Effector memory CD8-positive, alpha-beta T cell (primary cell): ENCODE measurements around the gene SLCO2B1.

Experiments used
- ATAC-seq: fragments of 150-1000 bp; cut with Tn5 transposase; replicated peaks from 2 replicates; pipeline ENCODE4 v1.10.0; 2021; ENCODE audit warnings: mild to moderate bottlenecking, moderate library complexity
- DNase-seq, 3 experiments: peaks; one replicate each; pipeline ENCODE4 v3.0.0; 2021
- H3K27ac Mint-ChIP-seq, 2 donors: one replicate each; pipeline ENCODE4 v1.8.0; 2022; ENCODE audit warnings: mild to moderate bottlenecking in 2 of 2, mixed read lengths in 2 of 2, moderate library complexity in 2 of 2
- H3K27me3 Mint-ChIP-seq, 2 donors: one replicate each; pipeline ENCODE4 v1.8.0; 2022; ENCODE audit warnings: mixed read lengths in 2 of 2
- H3K36me3 Mint-ChIP-seq: one replicate; pipeline ENCODE4 v1.8.0; 2022; ENCODE audit warnings: mild to moderate bottlenecking, moderate library complexity, mixed read lengths; ENCODE audit not compliant: insufficient read depth
- H3K4me1 Mint-ChIP-seq, 2 donors: one replicate each; pipeline ENCODE4 v1.8.0; 2022; ENCODE audit warnings: low read depth in 2 of 2, mixed read lengths in 2 of 2
- H3K4me3 Mint-ChIP-seq, 2 donors: one replicate each; pipeline ENCODE4 v1.8.0; 2022; ENCODE audit warnings: mild to moderate bottlenecking in 2 of 2, mixed read lengths in 2 of 2, moderate library complexity in 2 of 2
- H3K9me3 Mint-ChIP-seq, 2 donors: one replicate each; pipeline ENCODE4 v1.8.0; 2022; ENCODE audit warnings: mixed read lengths in 2 of 2

SLCO2B1 gene

DNA sequence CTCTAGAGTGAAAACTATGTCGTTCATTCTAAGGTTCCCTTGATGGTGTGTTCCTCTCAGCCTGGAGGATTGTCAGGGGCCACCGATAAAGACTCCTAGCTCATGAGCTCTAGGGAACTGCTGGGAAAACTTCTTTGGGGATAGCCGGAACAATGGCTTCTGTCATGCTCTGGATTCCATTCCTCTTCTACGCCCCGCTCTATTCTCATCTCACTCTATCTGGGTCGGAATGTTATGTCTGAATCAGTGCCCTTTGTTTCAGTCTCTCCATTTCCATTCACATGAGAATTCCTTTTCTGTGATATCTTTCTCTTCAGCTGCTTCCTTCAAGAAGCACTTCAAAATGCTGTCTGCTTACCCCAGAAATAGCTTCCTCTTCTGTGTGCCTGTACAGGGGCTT, 16.9 kb upstream of the SLCO2B1 start:
- Mint-ChIP-seq H3K4me3 (no peak overlapping the region), H3K27ac (no peak overlapping the region)

DNA sequence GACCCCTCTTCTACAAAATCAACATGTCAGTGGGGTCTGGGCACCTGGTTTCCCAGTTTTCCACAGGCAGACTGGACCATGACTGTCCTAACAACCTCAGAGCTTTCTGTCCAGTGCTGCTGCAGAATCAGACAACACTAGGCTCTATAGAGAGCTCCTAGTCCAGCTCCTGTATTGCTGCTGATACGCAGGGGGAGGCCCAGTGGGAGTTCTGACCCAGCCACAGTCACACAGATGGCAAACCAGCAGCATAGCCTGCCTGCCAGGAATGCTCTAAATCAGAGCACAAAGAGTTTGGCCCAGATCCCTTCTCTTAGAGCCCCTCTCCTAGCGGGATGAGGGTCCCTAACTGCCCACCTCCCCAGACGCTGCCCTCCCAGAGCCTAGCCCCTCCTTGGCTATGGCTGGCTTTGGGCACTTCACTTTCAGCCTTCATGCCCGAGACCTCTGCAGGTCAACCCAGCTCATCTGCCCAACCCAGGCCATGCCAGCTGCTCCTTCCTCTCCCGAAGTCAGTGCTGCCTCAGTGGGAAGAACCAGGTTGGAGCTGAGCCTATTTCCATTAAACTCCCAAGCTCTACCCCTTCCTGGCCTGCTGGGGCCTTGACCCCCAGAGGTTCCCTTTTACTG, 15.8 kb upstream of the SLCO2B1 start:
- Mint-ChIP-seq H3K27ac (no peak overlapping the region), H3K27me3 (peaks cover 47 to 50% of the 10 kb centered on the region in 2 donors), H3K4me3 (no peak overlapping the region), H3K4me1 (no peaks in the 10 kb centered on the region), H3K9me3 (no peaks in the 10 kb centered on the region), H3K36me3 (no peaks in the 10 kb centered on the region)
- ATAC-seq: no peak
- DNase-seq: no peak

More for the DNA sequence above, 16.9 kb upstream of the SLCO2B1 start:
- ATAC-seq (no peak), DNase-seq (no peak)
- peaks cover 54 to 55% of the 10 kb centered on the region in 2 donors for H3K27me3 Mint-ChIP-seq
- H3K4me1 Mint-ChIP-seq: no peaks in the 10 kb centered on the region
- H3K9me3 Mint-ChIP-seq: no peaks in the 10 kb centered on the region
- no peaks in the 10 kb centered on the region for H3K36me3 Mint-ChIP-seq

DNA sequence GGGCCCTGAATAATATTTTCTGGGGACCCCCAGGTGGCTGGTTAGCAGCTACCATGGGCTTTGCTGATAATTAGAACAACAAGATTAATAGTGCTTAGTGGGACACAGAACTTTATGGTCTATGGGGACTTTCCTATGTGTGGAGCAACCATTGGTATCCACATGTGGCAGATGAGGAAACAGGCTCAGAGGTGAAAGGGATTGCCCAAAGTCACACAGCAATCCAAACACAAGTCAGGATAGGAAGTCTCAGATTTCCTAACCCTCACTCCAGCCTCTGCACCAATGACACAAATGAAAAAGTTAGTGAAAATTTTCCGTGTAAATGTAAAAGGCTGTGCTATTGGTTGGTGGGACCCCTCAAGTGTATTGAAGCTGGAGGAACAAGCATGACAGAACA, 15.3 kb upstream of the SLCO2B1 start:
- Mint-ChIP-seq H3K4me3 (no peak overlapping the region), H3K9me3 (no peaks in the 10 kb centered on the region), H3K27ac (no peak overlapping the region), H3K4me1 (peaks cover 4% of the 10 kb centered on the region in 2 donors), H3K36me3 (no peaks in the 10 kb centered on the region), H3K27me3 (peaks cover 43 to 48% of the 10 kb centered on the region in 2 donors)
- ATAC-seq (no peak), DNase-seq (no peak)

DNA sequence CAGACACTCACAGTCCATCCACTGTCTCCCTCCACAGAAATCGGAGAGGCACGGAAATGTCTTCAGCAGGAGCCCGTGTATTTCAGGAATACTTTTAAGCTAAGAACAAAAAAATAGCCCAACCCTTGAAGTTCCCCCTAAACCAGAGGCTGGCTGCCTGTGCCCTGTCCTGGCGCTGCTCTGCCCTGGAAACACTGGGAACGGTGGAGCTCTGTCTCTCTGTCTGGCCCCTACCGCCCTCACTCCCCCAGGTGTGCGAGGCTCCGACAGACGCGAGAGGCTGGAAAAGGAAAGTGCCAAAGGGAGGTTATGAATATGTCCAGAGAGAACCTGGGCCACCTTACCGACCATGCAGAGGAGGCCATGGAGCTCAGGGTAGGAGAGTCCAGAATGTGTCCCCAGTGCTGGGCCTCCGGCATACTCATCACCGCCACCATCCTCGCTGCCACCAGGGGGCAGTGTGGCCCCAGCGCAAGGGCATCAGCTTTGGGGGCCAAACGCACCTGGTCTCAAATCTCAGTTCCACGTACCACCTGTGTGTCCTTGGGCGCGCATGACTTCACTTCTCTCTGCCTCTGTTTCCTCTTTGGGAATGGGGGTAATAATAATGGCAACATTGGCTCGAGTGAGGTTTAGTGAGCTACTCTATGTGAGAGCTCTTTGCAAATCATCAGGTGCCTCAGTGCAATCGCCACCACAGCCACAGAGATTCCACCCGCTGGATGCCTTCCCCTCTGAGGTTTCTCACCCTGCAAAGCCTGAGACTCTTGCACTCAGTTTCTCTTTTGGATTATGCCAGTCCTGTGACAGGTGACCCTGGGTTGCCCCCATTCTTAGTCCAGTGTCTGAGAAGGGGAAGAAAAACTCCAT, 10.4 kb upstream of the SLCO2B1 start:
- peak; percentile 74 to 80 (median 80) for DNase-seq
- Mint-ChIP-seq H3K27ac (peak overlapping the region in 1 of 2 donors; percentile 55), H3K4me1 (peaks cover 33 to 38% of the 10 kb centered on the region in 2 donors), H3K9me3 (no peaks in the 10 kb centered on the region), H3K36me3 (no peaks in the 10 kb centered on the region), H3K27me3 (peaks cover 27 to 30% of the 10 kb centered on the region in 2 donors), H3K4me3 (no peak overlapping the region)
- ATAC-seq: peak; percentile 59

DNA sequence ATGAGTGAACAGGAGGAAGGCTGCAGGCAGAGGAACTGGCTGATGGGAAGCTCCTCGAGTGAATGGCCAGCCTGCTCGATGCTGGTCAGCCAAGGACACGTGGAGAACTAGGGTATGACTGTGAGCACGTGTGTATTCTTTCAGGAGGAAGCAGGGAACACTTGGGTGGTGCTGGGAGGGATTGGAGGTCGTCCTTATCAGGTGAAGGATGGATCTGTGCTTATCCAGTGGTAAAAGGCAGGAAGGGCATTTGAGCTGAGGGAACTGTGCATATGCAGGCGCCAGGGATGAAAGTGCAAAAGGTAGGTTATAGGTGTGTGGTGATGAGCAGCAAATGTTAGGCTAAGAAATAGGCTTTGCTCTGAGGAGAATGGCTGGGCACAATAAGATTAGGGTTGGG, 9.7 kb upstream of the SLCO2B1 start:
- peak overlapping the region in 1 of 2 donors; percentile 39 for H3K4me3 Mint-ChIP-seq
- no peak for ATAC-seq

DNA sequence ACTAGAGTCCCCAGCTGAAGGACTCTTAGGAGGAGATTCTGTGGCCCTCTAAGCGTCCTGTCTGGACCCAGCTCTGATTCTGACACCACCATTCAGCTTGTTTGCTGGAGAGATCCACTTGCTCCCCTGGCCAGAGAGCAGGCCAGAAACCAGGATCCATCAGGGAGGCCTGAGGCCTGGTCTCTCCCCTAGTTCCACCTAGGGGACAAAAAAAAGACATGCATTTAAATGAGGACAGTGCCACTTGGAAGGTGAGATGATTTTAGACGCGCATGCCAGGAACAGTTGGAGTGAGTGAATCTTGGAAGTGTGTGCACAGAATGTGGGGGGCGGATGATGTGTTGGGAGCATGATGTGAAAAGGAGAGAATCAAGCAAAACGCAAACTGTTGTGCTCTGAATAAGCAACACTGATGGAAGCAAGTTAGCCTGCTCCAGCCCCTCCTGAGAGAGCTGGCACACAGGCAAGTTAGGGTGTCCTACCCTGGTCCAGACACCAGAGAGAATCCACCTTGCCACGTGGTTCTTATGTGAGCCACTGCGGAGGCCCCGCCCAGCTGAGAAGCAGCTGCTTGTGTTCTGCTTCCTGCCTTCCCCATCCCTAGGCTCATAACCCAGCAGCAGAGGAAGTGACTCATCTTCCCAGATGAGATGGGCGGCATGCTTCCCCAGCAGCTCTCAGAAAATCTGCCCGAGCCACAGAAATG, 8.0 kb upstream of the SLCO2B1 start:
- DNase-seq (peak; percentile 44 to 50 (median 45)), ATAC-seq (peak; percentile 89)
- peak overlapping the region; percentile 65 to 67 for H3K4me3 Mint-ChIP-seq
- no peaks in the 10 kb centered on the region for H3K36me3 Mint-ChIP-seq
- H3K9me3 Mint-ChIP-seq: no peaks in the 10 kb centered on the region
- peaks cover 4 to 10% of the 10 kb centered on the region in 2 donors for H3K27me3 Mint-ChIP-seq
- peak overlapping the region; percentile 84 to 88 for H3K27ac Mint-ChIP-seq
- peaks cover 36 to 38% of the 10 kb centered on the region in 2 donors for H3K4me1 Mint-ChIP-seq

More for the DNA sequence above, 9.7 kb upstream of the SLCO2B1 start:
- DNase-seq: no peak
- Mint-ChIP-seq H3K36me3 (no peaks in the 10 kb centered on the region), H3K27ac (peak overlapping the region in 1 of 2 donors; percentile 55), H3K27me3 (peaks cover 20 to 27% of the 10 kb centered on the region in 2 donors), H3K9me3 (no peaks in the 10 kb centered on the region), H3K4me1 (peaks cover 35 to 38% of the 10 kb centered on the region in 2 donors)

DNA sequence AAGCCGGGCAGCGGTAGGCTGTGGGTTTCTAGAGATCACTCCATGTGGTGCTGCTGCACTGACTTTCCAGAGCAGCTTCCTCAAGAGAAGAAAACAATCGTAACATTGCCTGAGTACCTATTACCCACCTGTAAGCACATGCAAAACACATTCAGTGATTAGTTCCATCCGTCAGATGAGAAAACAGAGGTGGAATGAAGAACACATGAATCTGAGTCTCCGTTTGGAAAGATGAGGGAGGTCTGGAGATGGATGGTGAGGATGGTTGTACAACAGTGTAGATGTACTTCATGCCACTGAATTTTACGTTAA, 7.5 kb upstream of the SLCO2B1 start:
- H3K9me3 Mint-ChIP-seq: no peaks in the 10 kb centered on the region
- peaks cover 0 to 6% of the 10 kb centered on the region in 2 donors for H3K27me3 Mint-ChIP-seq
- H3K27ac Mint-ChIP-seq: peak overlapping the region; percentile 84 to 88

DNA sequence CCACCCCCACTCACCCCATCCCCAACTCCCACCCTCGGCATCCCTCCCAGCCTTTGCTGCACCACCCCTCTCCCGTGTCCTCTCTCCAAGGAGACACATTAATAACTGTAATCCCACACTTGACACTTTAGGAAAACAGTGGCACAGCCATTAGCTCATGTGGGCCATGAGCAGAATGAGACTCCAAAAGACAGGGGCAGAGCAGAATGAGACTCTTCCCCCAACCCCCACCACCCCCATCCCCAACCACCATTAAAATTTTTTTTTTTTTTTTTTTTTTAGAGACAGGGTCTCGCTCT, 6.2 kb upstream of the SLCO2B1 start:
- Mint-ChIP-seq H3K27ac (peak overlapping the region; percentile 39 to 84), H3K27me3 (no peaks in the 10 kb centered on the region), H3K4me1 (peaks cover 36 to 38% of the 10 kb centered on the region in 2 donors), H3K36me3 (no peaks in the 10 kb centered on the region), H3K4me3 (no peak overlapping the region), H3K9me3 (no peaks in the 10 kb centered on the region)
- no peak for ATAC-seq
- no peak for DNase-seq

More for the DNA sequence above, 7.5 kb upstream of the SLCO2B1 start:
- H3K4me1 Mint-ChIP-seq: peaks cover 36 to 38% of the 10 kb centered on the region in 2 donors
- H3K4me3 Mint-ChIP-seq: peak overlapping the region; percentile 65 to 67
- no peaks in the 10 kb centered on the region for H3K36me3 Mint-ChIP-seq
- no peak for DNase-seq
- no peak for ATAC-seq

DNA sequence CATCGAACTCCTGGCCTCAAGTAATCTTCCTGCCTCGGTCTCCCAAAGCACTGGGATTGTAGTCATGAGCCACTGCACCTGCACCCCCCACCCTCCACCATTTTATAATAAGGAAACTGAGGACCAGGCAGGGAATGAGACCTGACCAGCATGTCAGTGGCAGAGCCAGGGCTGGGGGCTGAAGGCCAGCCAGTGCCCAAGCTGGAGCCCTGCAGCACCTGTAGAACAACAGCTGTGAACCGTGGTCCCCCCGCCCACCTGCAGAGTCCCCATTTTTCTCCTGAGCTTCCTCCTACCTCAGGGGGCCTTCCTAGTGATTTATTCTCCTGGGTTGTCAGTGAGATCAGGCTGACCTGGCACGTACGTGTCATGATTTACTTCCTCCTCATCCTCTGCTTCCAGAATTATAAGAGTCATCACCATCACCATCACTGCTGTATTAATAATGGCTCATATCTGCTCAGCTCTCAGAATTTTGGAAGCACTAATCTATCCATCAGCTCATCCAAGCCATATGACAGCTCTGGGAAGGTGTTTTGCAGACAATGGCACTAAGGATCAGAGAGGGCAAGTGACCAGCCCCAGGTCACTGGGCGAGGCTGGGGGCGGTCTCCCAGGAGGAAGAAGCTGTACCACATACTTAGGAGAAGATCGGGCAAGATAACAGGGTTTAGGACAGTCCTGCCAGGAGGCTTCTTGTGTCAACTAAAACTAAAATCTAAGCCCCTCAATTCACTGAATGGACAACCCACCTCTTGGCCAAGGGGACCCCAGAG, 5.5 kb upstream of the SLCO2B1 start:
- H3K9me3 Mint-ChIP-seq: no peaks in the 10 kb centered on the region
- H3K27me3 Mint-ChIP-seq: peaks cover under 1 to 4% of the 10 kb centered on the region in 2 donors
- ATAC-seq (no peak), DNase-seq (no peak)
- peak overlapping the region in 1 of 2 donors; percentile 11 for H3K27ac Mint-ChIP-seq
- peaks cover 36 to 37% of the 10 kb centered on the region in 2 donors for H3K4me1 Mint-ChIP-seq
- H3K36me3 Mint-ChIP-seq: no peaks in the 10 kb centered on the region
- no peak overlapping the region for H3K4me3 Mint-ChIP-seq

DNA sequence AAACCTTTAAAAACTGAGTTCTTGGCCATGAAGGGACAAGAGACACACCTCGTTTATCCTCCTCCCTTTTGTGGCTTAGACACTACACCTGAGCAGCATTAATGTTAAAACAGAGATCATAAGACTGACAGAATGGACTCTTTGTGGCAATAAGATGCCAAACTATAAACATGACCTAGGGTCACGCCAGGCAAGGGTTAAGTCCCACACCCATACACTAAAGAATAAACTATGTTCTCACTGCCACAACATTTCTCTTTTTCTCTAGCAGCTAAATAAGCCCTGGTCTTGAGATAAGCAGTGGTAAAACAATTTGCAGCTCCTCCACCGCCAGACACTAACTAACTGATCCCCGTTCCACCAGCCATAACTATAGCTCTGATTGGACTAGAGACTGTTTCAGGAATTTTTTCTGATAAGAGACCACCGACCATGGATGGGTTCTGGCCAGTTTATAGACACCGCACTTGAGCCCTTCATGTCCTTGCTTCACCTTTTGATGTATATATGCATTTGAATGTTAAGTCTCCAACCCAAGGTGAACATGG, 4.9 kb upstream of the SLCO2B1 start:
- H3K9me3 Mint-ChIP-seq: no peaks in the 10 kb centered on the region
- H3K27ac Mint-ChIP-seq: peak overlapping the region in 1 of 2 donors; percentile 11
- ATAC-seq (no peak), DNase-seq (no peak)
- peaks cover 29 to 30% of the 10 kb centered on the region in 2 donors for H3K4me1 Mint-ChIP-seq
- H3K36me3 Mint-ChIP-seq: no peaks in the 10 kb centered on the region
- H3K27me3 Mint-ChIP-seq: peaks cover 7 to 11% of the 10 kb centered on the region in 2 donors
- no peak overlapping the region for H3K4me3 Mint-ChIP-seq

DNA sequence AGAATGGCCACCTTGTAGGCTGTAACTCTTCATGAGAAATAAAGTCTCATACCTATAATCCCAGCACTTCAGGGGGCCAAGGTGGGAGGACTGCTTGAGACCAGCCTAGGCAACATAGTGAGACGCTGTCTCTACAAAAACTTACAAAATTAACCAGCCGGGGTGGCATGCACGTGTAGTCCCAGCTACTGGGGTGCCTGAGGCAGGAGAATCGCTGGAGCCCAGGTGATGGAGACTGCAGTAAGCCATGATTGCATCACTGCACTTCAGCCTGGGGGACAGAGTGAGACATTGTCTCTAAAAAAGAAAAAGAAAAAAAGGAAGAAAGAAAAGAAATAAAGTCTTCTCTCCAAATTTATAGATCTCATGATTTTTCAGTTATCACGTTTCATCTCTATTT, 4.2 kb upstream of the SLCO2B1 start:
- no peaks in the 10 kb centered on the region for H3K36me3 Mint-ChIP-seq
- H3K4me3 Mint-ChIP-seq: no peak overlapping the region
- peak overlapping the region in 1 of 2 donors; percentile 68 for H3K27ac Mint-ChIP-seq
- DNase-seq (no peak), ATAC-seq (no peak)
- H3K27me3 Mint-ChIP-seq: peaks cover 14 to 17% of the 10 kb centered on the region in 2 donors
- peaks cover 24 to 25% of the 10 kb centered on the region in 2 donors for H3K4me1 Mint-ChIP-seq
- H3K9me3 Mint-ChIP-seq: no peaks in the 10 kb centered on the region

DNA sequence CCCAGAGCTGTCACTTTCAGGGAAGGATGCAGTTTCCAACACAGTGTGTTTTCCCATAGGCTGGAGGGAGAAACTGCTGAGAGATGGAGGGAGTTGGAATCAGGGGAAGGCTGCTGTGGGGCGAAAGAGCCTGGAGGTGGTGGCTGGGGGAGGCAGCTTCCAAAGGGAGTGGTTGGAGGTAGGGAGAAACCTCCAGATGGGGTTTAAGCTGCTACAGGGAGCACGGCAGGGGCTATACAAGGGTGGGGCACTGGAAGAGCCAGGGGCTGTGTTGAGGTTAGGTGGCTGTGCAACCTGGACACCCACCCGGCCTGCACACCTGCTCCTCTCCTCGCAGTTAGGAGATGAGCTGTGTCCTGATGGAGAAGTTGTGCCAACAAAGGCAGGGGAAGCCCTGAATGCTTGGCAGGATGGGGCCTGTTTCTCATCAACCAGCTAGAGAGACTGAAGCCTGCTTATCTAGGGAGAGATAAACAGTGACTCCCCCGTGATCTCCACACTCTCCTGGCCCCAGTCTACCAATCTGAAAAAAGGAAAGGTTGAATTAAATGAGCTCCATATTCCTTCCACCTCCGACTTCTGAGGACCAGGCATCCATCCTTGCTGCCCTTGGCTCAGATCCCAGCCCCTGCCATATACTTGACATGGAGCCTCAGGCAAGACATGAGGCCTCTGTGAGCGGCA, 3.6 kb upstream of the SLCO2B1 start:
- no peaks in the 10 kb centered on the region for H3K36me3 Mint-ChIP-seq
- H3K9me3 Mint-ChIP-seq: no peaks in the 10 kb centered on the region
- peak overlapping the region; percentile 8 to 68 for H3K27ac Mint-ChIP-seq
- peaks cover 14 to 24% of the 10 kb centered on the region in 2 donors for H3K27me3 Mint-ChIP-seq
- no peak overlapping the region for H3K4me3 Mint-ChIP-seq
- H3K4me1 Mint-ChIP-seq: peaks cover 21 to 23% of the 10 kb centered on the region in 2 donors
- DNase-seq: no peak
- no peak for ATAC-seq
